Measurements from ENCODE around the gene LDHB.

DNA sequence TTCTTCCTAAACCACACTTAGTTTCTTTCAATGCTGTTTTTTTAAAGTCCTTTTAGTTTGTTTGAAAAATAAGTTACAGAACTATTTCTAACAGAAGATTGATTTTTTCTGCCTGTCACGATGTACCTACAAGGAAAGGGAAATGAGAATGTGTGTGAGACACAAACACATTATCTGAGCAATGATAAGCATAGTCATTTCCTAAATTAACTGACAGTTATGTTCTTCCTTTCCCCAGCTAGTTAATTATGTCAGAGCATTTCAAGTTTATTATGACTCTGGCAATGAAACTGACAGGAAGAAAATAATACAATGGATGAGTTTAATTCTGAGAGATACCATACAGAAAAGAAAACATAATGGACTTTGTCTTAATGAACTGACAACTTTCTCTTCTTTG is 21.3 kb upstream of the LDHB start:
- TF ChIP-seq, protein P1, sequence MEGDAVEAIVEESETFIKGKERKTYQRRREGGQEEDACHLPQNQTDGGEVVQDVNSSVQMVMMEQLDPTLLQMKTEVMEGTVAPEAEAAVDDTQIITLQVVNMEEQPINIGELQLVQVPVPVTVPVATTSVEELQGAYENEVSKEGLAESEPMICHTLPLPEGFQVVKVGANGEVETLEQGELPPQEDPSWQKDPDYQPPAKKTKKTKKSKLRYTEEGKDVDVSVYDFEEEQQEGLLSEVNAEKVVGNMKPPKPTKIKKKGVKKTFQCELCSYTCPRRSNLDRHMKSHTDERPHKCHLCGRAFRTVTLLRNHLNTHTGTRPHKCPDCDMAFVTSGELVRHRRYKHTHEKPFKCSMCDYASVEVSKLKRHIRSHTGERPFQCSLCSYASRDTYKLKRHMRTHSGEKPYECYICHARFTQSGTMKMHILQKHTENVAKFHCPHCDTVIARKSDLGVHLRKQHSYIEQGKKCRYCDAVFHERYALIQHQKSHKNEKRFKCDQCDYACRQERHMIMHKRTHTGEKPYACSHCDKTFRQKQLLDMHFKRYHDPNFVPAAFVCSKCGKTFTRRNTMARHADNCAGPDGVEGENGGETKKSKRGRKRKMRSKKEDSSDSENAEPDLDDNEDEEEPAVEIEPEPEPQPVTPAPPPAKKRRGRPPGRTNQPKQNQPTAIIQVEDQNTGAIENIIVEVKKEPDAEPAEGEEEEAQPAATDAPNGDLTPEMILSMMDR (IDR thresholded peaks at IDR 0.05): no peak
- TF ChIP-seq POLR2AphosphoS5 (IDR thresholded peaks at IDR 0.05): no peak
- TF ChIP-seq POLR2A (IDR thresholded peaks at IDR 0.05): no peak
